LoVo (cell line): ENCODE results near the gene IDS.
"Not testable (repeated sequence)": the region's sequence is repeated elsewhere in the genome, so short reads cannot be mapped to it uniquely, and the experiment has no call there.

Experiments
- DNase-seq: peaks from one replicate; pipeline ENCODE4 v3.0.0-alpha.2; 2016; ENCODE audit warnings: low spot score

The IDS gene

DNA sequence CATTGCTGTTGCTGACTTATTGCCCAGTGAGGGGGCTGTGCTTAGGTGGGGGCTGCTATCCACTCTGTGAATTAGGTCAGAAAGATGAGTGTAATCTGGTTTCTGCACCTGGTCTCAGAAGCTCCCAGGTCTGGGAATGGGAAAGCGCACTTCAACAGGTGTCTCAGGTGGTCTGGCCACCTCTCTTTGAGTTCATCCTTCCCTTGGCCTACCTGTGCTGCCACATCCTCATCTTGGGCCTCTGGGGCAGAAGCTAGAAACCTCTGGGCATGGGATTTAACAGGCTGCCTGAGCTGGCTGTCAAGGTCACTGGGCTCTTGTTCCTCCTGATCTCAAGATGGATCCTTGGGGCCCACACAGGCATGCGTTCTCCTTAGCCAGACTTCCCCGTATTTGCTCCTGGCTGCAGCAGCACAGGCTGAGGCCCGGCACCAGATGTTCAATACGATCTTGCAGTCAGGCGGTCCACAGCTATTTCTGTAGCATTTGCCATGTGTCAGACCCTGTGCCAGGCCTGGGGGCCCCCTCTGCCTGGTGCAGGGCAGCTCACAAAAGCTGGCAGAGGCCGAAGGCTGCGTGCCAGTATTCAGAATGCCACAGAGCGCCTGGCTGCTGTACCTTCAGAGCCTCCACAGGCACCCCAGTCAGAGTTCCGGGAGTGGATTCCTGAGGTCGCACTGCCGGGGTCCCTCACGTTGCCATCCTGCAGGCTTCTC is 21.4 kb upstream of the IDS start:
- DNase-seq, result not testable (repeated sequence)

DNA sequence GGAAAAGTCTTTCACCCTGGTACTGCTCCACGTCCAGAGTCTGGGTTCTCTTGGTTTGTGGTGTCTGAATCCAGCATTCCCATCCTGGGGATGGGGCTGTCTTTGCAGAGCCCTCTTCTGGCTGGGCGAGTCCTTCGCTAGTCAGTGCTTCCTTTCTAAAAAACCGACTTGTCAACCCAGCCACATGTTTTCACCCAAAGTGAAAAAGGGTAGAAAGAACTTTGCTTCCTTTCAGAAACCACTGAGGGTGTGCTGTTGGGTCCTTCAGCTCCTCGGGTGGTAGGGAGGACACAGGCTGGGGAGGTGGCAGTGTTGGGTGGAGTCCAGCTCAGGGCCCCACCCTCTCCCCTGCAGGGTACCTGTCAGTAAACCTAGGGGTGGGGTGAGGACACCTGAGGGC is 20.8 kb upstream of the IDS start:
- not testable (repeated sequence) for DNase-seq

DNA sequence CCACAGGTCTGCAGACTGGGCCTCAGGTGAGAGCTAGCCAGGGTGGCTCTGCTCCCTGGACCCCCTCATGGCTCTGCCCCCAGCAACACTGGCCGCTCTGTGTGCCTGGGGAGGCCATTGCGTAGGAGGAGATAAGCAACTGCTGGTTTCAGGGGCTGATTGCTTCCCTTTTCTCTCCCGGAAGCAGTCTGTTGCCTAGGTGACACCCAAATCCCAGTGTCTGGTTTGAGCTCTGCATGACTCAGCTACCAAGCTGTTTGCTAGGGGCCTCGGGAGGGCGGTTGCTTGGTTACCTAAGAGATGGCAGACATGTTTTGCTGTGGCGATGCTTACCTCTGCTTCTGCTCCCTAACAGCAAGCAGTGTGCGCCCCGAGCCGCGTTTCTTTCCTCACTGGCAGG is 20.3 kb upstream of the IDS start:
- not testable (repeated sequence) for DNase-seq

DNA sequence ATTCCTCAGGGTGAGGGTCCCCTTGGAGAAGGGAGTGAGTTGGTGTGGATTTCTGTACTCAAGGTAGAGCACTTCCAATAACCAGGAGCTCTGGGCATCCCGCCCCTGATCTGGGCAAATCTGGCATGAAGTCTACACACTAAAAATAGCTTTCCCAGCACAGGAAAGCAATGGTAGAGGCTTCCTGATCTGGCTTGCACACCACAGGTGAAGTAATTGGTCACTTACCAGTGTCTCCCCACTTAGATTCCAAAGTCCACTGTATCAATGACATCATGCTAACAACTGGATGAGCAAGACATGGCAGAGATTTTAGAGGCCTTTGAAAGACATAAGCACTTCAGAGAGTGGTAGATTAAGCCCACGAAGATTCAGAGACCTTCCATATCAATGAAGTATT is 17.8 kb upstream of the IDS start:
- no peak for DNase-seq

DNA sequence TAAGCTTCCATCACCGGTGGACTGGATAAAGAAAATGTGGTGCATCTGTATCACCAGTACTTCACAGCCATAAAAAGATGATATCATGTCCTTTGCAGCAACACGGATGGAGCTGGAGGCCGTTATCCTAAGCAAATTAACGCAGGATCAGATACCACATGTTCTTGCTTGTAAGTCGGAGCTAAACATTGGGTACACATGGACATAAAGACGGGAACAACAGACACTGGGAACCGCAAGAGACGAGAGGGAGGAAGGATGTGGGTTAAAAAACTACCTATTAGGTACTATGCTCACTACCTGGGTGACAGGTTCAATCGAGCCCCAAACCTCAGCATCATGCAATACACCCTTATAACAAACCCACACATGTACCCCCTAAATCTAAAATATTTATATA is 16.3 kb upstream of the IDS start:
- DNase-seq, result no peak

DNA sequence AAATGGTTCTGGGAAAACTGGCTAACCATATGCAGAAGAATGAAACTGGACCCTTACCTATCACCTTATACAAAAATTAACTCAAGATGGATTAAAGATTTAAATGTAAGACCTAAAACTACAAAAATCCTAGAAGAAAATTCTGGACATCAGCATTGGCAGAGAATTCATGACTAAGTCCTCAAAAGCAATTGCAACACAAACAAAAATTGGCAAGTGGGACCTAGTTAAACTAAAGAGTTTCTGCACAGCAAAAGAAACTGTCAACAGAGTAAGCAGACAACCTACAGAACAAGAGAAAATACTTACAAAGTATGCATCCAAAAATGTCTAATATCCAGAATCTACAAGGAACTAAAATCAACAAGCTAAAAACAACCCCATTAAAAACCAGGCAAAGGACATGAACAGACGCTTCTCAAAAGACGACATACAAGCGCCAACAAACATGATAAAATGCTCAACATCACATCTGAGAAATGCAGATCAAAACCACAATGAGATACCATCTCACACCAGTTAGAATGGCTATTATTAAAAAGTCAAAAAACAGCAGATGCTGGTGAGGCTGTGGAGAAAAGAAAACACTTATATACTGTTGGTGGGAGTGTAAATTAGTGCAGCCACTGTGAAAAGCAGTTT is 15.7 kb upstream of the IDS start:
- DNase-seq, result not testable (repeated sequence)

DNA sequence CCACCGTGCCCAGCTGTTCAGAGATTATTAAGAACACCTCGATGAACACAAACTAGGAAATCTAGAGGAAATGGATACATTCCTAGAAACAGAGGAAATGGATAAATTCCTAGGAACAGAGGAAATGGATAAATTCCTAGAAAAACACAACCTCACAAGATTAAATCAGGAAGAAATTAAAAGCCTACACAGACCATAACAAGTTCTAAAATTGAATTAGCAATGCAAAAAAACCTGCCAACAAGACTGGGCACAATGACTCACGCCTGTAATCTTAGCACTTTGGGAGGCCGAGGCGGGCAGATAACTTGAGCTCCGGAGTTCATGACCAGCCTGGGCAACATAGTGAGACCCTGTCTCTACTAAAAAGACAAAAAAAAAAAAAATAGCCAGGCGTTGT is 13.1 kb upstream of the IDS start:
- no peak for DNase-seq

DNA sequence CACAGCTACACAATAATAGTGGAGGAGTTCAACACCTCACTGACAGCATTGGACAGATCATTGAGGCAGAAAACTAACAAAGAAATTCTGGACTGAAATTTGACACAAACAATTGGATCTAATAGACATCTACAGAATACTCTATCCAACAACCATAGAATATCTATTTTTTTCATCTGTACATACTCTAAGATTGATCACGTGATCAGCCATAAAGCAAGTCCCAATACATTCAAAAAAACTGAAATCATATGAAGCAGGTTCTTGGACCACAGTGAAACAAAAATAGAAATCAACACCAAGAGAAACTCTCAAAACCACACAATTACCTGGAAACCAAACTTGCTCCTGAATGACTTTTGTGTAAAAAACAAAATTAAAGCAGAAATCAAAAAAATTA is 12.2 kb upstream of the IDS start:
- no peak for DNase-seq

DNA sequence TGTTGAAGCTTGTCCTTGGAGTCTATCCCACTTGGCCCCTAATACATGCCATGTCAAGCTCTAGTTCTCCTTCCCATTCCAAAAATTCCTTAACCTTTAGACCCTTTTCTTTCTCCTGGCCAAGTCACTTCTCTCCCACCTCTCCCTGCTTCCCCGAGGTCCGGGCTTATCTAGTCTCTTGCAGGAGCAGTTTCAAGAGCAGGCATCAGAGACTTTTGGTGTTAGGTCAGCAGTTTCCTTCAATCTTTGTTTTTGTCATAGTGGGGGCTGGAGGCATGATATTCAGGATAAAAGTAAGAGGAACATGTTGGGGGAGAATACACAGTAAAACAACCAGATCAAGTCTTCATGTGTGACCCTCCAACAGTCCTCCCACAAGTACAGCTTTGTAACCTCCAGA is 11.5 kb upstream of the IDS start:
- no peak for DNase-seq

DNA sequence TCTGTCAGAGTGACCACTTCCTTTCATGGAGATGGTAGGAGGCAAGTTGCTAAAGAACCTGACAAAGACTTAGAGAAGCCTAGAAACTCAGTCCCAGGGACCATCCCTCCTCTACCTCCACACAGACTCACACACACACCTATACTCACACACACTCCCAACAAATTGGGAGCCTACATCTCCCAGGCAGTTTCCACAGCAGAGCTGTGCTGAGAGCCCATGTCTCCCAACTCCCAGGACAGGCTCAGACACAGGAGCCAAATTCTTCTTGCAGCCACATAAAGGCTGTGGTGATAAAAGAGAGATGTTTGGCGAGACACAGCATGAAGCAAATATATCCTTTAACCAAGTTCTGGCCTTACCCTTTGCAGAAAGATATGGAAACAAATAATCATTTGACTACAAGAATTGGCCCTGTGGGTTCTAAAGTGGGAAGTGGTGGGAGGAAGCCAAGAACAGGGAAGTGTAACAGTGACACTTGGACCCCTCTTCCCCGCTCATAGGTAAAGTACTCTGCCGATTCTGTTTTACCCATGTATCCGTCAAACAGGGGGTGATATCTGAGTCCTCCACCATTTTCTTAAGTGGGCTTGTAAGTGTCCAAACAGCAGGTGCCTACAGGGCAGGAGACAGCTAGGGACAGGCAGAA is 11.0 kb upstream of the IDS start:
- no peak for DNase-seq

DNA sequence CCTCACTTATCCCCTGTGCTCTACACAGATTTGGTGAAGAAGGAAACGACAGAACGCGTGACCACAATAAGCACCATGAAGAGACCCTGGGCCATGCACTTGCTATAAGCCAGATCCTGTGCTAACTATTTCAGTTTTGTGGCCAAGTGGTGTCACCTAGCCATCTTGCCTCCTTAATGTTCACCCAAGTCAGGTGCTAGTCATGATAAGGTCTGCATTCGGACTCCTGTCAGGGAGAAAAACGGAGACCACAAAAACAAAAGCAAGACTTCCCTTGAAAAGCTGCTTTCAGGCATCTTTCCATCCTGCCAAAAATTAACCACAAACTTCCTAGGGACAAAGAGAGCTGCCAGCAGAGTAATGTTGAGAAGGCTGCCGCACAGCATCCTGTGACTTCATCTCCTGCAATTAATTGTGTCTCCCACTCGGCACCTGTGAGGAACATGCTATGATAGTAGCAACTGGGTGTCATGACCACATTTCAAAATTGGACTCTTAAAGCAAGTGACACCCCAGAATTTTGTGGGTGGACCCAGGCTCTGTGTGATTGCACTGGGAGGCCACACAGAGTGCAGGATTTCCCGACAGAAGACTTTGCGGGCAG is 8.8 kb upstream of the IDS start:
- DNase-seq, result no peak

DNA sequence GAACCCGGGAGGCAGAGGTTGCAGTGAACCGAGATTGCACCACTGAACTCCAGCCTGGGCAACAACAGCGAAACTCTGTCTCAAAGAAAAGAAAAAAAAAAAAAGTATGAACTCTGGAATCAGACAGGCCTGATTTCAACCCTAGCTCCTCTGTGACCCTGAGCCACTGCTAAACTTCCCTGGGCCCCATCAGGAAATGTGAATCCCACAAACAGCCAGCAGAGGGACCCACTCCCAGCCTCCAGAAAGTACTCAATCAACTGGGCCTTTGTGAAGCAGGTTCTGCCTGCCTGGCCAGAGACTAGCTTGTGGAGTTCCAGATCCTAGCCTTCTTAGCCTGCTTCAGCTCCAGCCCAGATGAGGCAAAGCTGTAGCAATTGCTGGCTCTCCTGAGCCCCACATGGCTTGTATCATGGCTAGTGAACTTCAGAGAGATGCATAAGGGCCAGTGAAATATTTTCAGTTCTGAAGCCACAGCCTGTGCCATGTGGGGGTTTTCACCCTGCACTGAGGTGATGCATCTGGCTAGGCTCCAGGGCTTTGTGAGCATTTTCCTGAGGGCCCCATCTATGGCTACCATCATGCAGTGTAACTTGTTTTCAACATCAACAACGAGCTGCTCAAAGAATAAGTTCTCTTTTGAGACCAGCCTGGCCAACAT is 7.2 kb upstream of the IDS start:
- DNase-seq, result no peak

DNA sequence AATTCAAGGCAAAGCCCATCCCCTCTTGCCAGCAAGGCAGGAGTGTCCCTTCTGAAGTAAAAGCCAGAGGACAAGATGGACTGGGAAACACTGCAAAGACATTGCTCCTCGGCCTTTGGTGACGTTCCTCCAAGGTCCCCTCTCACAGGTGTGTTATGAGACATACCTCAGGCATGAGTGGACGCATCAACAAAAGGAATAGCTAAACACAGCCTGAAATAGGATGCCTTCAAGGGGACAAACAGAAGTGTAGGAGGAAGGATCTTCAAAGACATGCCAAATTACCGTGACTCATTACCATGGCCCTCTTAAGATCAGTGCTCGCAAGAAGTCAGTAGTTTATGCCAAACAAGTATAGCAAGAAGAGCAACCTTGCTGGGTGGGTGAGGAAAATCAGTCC is 6.0 kb upstream of the IDS start:
- DNase-seq, result peak; percentile 38

DNA sequence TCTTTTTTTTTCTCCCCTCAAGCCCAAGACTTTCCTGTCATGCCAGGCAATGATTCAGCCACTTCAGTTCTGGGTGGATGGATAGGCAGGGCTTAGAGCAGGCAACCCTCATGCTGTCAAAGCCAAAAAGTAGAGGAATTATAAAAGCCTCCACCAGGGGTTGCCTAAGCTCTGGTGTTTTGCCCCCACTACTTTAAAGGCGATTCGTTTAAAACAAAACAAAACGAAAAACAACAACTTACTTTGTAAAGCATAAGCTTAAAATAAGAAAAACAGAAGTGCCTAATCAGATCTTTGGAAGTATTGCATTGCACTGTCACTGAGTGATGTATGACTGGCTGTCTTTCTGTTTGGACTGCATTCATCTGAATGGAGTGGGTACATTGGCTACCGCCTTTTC is 5.3 kb upstream of the IDS start:
- DNase-seq, result no peak

DNA sequence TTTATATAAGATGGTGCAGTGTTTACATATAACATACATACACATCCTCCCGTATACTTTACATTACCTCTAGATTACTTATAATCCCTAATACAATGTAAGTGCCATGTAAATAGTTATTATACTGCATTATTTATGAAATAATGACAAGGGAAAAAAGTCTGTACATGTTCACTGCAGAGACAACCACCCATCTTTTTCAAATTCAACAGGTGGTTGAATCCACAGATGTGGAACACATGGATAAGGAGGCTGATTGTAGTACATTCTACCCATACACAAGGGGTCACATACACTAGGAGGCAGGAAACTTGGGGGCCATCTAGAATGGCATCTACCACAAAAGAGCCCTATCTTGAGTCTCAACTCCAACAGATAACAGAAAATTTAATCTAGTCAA is 3.4 kb upstream of the IDS start:
- no peak for DNase-seq

DNA sequence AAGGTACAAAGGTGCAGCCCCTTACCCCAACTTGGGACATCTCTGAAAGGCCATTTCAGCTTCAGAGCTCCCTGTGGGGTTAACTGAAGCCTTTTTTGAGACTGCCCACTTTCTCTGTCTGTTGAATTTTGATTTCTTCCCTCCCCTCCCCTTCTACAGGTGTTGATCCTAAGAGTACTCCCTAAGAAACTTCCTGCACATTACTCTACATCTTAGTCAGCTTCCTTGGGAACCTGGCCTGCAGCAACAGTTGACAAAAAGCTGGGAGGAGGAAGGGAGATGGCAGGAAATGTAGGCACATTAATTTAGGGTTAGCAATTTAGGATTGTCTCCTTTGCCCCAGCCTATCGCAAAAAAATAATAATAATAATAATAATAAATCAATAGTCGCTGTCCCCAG is 1.2 kb upstream of the IDS start:
- DNase-seq, result no peak

DNA sequence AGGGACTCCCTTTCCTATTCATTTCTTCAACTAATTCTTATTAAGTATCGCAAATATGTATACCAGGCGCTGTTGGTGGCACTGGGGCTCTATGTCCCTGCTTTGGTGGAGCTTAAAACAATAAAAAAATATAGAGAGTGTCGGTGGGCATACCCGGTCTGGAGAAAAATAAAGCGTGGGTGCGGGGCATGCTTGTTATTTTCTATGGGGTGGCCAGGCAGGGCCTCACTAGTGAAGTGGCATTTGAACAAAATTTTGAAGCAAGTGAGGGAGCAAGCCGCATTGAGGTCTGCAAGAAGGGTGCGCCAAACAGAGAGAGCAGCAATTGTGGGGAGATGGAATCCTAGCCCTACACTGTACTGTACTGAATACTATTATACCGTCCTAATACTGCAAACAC is 565 bp upstream of the IDS start:
- no peak for DNase-seq

DNA sequence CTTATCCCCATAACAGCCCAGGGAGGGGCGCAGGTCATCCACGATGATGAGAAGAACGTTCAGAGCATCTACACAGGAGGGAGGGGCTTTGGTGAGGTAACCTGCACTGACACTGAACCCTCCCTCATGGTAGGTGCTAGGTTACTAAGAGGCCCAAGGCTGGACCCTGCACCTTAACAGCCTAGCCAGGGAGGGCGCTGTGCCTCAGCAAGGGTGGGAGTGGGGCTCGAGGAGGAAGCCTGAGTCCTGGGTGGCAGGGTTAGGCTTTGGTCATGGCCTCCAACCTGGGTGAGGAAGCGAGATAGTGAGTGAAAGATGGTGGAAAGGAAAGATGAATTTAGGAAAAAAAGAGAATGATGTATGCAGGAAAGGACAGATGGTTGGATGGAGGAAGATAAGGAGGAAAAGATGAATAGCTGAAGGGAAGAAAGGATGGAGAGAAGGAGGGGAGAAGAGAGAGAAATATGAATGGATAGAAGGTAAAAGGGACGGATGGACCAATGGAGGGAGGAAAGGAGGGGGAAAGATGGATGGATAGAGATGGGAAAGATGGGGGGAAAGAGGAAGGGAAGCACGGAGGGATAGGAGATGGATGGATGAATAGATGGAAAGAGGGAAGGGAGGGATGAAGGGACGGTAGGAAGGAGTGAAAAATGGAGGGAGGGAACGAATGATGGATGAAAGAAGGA is 736 bp downstream of the IDS start:
- no peak for DNase-seq

DNA sequence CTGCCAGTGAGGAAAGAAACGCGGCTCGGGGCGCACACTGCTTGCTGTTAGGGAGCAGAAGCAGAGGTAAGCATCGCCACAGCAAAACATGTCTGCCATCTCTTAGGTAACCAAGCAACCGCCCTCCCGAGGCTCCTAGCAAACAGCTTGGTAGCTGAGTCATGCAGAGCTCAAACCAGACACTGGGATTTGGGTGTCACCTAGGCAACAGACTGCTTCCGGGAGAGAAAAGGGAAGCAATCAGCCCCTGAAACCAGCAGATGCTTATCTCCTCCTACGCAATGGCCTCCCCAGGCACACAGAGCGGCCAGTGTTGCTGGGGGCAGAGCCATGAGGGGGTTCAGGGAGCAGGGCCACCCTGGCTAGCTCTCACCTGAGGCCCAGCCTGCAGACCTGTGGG is 1.7 kb downstream of the IDS start:
- DNase-seq, result not testable (repeated sequence)

DNA sequence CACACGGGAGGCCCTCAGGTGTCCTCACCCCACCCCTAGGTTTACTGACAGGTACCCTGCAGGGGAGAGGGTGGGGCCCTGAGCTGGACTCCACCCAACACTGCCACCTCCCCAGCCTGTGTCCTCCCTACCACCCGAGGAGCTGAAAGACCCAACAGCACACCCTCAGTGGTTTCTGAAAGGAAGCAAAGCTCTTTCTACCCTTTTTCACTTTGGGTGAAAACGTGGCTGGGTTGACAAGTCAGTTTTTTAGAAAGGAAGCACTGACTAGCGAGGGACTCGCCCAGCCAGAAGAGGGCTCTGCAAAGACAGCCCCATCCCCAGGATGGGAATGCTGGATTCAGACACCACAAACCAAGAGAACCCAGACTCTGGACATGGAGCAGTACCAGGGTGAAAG is 2.2 kb downstream of the IDS start:
- not testable (repeated sequence) for DNase-seq

DNA sequence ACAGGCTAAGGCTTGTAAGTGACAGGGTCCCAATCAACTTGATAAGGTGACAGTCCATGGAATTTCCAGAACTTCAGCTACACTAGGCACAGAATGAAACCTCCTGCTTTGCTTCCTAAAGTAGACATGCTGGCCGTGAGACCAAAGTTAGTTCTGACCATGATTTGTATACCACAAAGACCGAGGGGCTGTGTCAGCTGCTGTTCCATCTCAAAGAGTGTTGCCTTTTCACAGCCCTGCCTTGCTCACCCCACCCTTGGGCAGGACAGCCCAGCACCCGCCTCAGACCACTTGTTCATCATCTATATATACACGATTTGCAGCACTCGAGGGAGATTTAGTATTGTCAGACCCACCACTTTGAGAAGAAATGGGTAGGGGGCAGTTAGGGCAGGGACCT is 5.3 kb downstream of the IDS start:
- DNase-seq, result no peak

DNA sequence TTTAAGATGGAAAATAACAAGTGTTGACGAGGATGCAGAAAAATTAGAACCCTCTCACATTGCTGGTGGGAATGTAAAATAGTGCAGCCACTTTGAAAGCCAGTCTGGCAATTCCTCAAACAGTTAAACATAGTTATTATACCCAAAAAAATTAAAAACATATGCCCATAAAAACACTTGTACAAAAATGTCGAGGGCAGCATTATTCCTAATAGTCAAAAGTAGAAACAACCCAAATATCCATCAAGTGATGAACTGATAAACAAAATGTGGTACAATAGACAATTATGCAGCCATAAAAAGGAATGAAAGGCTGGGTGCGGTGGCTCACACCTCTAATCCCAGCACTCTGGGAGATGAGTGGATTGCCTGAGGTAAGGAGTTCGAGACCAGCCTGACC is 6.3 kb downstream of the IDS start:
- no peak for DNase-seq
